K562 (cell line): ENCODE measurements around the gene FAM234B. TPM values are rescaled to one million over a fixed set of nuclear protein-coding genes. Genes with fewer than 3 reads are reported as not detected.

Experiments used
- CHD7 ChIP-seq: fragments of 200-600 bp; sonication (generic); IDR thresholded peaks from one replicate; pipeline ENCODE4 v1.6.1; 2012; ENCODE audit warnings: mild to moderate bottlenecking, low read depth, low read length, inconsistent platforms
- polyA plus RNA-seq, 8 experiments: library from polyadenylated mRNA; depleted of rRNA in 4 of 8; stranded (reverse) in 5 of 8; unstranded in 3 of 8; fragments of >200 nt; fragmentation: Nextera tagmentation in 2 of 8; fragmentation: Illumina TruSeq in 1 of 8; extraction: Ambion mirVana in 2 of 8; extraction: Trizol in 1 of 8; gene quantifications; 2 replicates each; pipeline versions ENCODE4 v1.2.1 to v1.2.3, GENCODE V29; 2011 to 2014; ENCODE audit warnings: inconsistent platforms in 1 of 8, missing spikeins in 1 of 8
- total RNA-seq, 7 experiments: library from RNA; depleted of rRNA in 6 of 7; stranded (reverse); fragments of >200 nt in 6 of 7; fragmentation: Illumina TruSeq in 2 of 7; extraction: Trizol in 2 of 7; gene quantifications; 2 replicates each; pipeline versions ENCODE4 v1.2.1 to v1.2.3, GENCODE V29; 2011 to 2021; ENCODE audit warnings: low replicate concordance in 1 of 7

Gene FAM234B
- total and polyA plus RNA-seq, 9 of the 15 experiments (the other 6 are each of a cell fraction or from before 2014, with no cell fraction given): 1.00 to 4.3 (median 2.0) TPM

DNA sequence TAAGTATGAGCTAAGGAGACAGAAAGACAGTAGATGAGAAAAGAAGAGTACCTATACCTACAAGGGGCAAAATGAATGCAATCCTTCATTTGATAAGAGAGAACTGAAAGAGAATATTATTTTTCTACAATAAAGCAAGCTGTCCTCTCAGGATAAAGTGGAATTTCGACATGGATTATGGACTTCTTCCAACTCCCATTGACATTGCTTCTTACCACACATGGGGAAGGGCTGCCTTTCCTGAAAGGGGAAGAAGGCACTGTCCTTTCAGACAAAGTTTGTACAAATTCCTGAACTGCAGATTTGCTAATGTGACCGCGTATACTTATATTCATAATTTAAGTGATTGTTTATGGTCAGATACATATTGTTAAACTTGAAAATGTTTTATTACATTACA, 39.8 kb upstream of the FAM234B start (continued):
- no peak for TF ChIP-seq CHD7
